Activated T-cell treated with anti-CD3 and anti-CD28 coated beads, Interleukin-2, amount 50 U/mL, for 24 hours (primary cell): ENCODE results near the gene ESF1.

Experiments used
- DNase-seq: peaks from one replicate; pipeline ENCODE4 v3.0.0-alpha.2; 2020
- H3K27ac Mint-ChIP-seq: 2 replicates; pipeline ENCODE4 v1.8.0; 2020; ENCODE audit warnings: mild to moderate bottlenecking, mixed read lengths
- H3K27me3 Mint-ChIP-seq: 2 replicates; pipeline ENCODE4 v1.8.0; 2020; ENCODE audit warnings: mixed read lengths
- H3K36me3 Mint-ChIP-seq: 2 replicates; pipeline ENCODE4 v1.8.0; 2020; ENCODE audit warnings: low read depth, mixed read lengths
- H3K4me1 Mint-ChIP-seq: 2 replicates; pipeline ENCODE4 v1.8.0; 2020; ENCODE audit warnings: low read depth, mixed read lengths
- H3K4me3 Mint-ChIP-seq: 2 replicates; pipeline ENCODE4 v1.8.0; 2020; ENCODE audit warnings: mild to moderate bottlenecking, moderate library complexity, mixed read lengths
- H3K9me3 Mint-ChIP-seq: 2 replicates; pipeline ENCODE4 v1.8.0; 2020; ENCODE audit warnings: mixed read lengths

ESF1 gene

DNA sequence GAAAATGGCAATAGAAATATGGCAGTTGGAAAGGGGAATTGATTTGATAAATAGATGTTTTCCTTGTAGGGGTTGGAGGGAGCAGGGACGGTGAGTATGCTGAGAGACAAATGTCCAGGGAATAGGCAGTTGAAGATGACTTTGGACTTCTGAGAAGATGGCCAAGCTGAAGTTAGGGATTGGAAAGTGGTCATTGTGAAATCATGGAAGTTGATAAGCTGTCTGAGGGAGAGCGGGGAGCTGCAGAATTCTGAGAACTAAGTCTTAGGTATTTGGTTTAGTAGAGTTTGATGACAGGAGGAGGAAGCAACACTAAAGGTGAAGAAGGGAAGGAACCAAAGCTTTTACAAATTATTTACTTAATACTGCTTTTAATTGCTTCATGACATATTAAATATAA lies 15.3 kb upstream of the ESF1 start:
- no peak overlapping the region for H3K27ac Mint-ChIP-seq

DNA sequence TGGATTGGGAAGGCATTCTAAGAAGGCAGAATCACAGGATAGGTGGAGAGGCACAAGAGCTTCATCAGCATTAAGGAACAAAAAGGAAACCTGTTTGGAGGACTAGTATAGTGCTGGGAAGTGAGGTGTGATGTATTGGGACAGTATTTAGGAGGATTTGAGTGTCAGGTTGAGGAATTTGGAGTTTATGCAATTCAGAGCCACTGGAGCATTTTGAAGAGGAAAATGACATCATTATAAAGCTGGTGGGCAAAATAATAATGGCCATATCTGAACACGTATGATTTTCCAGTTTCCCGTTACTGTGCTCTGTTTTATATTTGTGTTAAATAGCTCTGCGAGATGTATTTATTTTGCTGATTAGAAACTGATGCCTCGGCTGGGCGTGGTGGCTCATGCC lies 14.3 kb upstream of the ESF1 start:
- H3K9me3 Mint-ChIP-seq, result no peaks in the 10 kb centered on the region
- no peak for DNase-seq
- H3K27ac Mint-ChIP-seq, result no peak overlapping the region
- peaks cover 91% of the 10 kb centered on the region for H3K36me3 Mint-ChIP-seq
- no peaks in the 10 kb centered on the region for H3K4me1 Mint-ChIP-seq
- H3K27me3 Mint-ChIP-seq, result no peaks in the 10 kb centered on the region
- H3K4me3 Mint-ChIP-seq, result no peak overlapping the region

More for the DNA sequence above, 15.3 kb upstream of the ESF1 start:
- Mint-ChIP-seq H3K36me3 (peaks cover 91% of the 10 kb centered on the region), H3K27me3 (no peaks in the 10 kb centered on the region), H3K4me1 (no peaks in the 10 kb centered on the region), H3K9me3 (no peaks in the 10 kb centered on the region), H3K4me3 (no peak overlapping the region)
- DNase-seq, result no peak

DNA sequence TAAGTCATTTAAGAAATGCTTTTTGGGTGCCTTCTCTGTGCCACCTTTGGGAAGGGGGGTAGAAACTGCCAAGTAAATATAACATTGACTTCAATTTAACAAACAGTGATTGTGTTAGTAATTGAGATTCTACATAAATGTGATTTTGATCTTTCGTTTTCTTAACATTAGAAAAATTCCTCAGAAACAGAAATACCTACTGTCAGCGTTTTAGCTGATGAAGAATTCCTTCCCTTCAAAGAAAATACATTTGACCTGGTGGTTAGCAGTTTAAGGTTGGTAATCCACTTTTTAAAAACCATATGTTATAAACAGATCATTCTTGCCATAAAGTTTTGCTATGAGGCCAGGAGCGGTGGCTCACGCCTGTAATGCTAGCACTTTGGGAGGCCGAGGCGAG lies 9.9 kb upstream of the ESF1 start:
- H3K27me3 Mint-ChIP-seq, result no peaks in the 10 kb centered on the region
- peaks cover 95% of the 10 kb centered on the region for H3K36me3 Mint-ChIP-seq
- no peaks in the 10 kb centered on the region for H3K4me1 Mint-ChIP-seq
- DNase-seq, result no peak
- no peaks in the 10 kb centered on the region for H3K9me3 Mint-ChIP-seq
- H3K27ac Mint-ChIP-seq, result no peak overlapping the region
- H3K4me3 Mint-ChIP-seq, result no peak overlapping the region

DNA sequence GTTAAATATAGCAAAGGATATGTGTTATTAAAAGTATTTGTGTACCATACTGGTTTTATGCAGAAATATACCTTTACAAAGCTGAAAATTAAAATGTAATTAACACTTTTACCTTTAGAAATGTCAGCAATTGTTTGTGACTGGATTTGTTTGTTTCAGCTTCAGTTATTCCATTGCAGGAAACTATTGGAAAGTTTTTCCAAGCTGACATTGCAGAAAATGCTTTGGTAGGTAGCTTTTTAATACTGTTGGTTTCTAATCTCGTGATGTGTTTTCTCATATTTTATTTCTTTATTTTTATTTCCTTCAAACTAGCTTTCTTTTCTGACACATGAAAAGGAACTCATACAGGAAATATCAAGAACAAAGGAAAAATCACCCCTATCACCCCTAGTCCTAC lies 8.3 kb upstream of the ESF1 start:
- Mint-ChIP-seq H3K36me3 (peaks cover 91% of the 10 kb centered on the region), H3K9me3 (no peaks in the 10 kb centered on the region), H3K27ac (no peak overlapping the region), H3K27me3 (no peaks in the 10 kb centered on the region), H3K4me3 (no peak overlapping the region), H3K4me1 (peaks cover 3% of the 10 kb centered on the region)
- DNase-seq, result no peak

DNA sequence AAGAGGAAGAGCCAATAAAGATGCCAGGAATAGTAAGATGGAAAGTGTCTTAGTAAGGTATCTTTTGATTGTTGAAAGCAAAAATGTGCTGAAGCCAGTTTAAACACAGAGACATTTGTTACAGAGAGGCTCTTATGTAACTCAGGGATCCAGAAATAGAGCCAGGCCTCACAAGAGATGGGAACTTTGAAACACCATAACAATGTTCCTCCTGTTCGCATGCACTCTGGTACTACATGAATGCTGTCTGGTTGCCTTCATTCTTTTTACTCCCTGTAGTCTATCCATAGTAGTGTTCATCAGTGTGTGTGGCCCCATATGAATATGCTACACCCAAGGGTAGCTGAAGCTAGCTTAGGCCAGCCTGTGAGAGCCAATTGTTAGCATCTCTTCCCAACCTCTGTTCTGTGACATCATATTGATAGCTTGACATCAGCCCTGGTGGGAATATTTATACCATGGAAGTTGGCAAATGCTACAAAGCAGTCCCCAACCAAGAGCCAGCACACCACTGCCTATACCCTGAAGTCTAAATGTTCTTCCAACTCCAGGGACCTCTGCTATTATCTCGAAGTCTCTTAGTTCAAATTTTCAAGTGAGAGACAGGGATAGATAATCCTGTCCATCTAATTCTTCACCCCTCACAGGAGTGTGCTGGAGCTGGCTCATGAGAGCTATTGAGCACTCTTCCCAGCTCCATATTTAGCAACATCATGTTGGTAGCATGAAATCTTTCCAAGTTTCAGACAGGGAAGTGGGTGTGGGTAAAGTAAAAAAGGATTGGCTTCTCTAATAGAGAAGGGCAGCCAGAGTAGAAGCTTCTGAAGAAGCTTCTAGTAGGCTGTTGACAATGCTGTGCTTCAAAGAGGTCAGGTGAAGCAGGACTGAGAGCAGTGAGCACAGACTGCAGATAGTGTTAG lies 7.1 kb upstream of the ESF1 start:
- Mint-ChIP-seq H3K27ac (no peak overlapping the region), H3K4me3 (no peak overlapping the region), H3K4me1 (peaks cover 11% of the 10 kb centered on the region)

DNA sequence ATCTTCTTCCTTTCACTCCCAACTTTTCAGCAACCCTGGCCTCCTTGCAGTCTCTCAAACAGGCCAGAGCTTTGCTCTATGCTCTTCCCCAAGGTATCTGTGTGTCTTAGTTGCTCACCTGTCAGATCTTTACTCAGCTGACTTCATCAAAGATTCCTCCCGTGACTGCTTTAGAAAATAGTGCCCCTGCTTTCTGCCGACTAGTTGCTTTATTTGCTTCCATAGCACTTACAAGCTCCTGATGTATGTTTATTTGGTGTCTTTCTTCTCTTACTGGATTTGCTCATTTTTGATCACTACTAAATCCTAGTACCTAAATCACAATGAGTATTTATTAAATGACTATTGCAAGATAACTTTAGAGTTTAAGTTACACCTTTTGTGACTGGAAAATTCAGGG lies 6.0 kb upstream of the ESF1 start:
- H3K4me3 Mint-ChIP-seq, result no peak overlapping the region
- no peak for DNase-seq
- H3K4me1 Mint-ChIP-seq, result peaks cover 22% of the 10 kb centered on the region
- H3K27ac Mint-ChIP-seq, result no peak overlapping the region
- no peaks in the 10 kb centered on the region for H3K27me3 Mint-ChIP-seq
- H3K36me3 Mint-ChIP-seq, result peaks cover 90% of the 10 kb centered on the region
- H3K9me3 Mint-ChIP-seq, result no peaks in the 10 kb centered on the region

More for the DNA sequence above, 7.1 kb upstream of the ESF1 start:
- Mint-ChIP-seq H3K9me3 (no peaks in the 10 kb centered on the region), H3K27me3 (no peaks in the 10 kb centered on the region), H3K36me3 (peaks cover 92% of the 10 kb centered on the region)
- DNase-seq, result no peak

DNA sequence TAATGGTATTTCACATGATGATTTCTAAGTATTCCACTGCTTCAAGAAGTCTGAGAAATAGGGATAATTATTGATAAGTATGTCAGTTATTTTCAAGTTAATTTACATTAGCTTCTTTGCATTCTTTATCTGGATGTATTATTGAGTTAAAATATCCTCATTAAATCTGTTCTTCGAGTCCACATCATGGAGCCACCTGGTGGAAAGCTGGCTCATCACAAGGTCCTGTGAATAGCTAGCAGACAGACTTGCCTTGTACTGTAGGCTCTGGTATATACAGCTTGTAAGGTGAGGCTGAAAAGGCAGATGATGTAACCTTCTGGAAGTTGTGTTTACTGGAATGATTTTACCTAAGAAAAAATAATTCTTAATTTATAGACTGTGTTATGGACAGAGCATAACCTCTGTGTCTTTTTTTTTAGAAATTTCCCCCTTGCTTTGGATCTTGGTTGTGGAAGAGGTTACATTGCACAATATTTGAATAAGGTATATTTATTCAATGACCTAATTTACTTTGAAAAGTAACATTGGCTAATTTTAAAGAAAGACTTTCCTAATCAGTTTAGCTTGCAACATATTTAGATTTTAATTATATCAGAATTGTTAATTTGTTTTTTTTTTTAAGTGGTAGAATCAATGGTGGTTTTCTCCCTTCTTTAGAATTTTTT lies 3.6 kb upstream of the ESF1 start:
- no peak overlapping the region for H3K4me3 Mint-ChIP-seq
- no peak overlapping the region for H3K27ac Mint-ChIP-seq
- no peaks in the 10 kb centered on the region for H3K9me3 Mint-ChIP-seq
- no peaks in the 10 kb centered on the region for H3K27me3 Mint-ChIP-seq
- H3K4me1 Mint-ChIP-seq, result peaks cover 26% of the 10 kb centered on the region
- peaks cover 85% of the 10 kb centered on the region for H3K36me3 Mint-ChIP-seq
- peak; percentile 34 for DNase-seq

DNA sequence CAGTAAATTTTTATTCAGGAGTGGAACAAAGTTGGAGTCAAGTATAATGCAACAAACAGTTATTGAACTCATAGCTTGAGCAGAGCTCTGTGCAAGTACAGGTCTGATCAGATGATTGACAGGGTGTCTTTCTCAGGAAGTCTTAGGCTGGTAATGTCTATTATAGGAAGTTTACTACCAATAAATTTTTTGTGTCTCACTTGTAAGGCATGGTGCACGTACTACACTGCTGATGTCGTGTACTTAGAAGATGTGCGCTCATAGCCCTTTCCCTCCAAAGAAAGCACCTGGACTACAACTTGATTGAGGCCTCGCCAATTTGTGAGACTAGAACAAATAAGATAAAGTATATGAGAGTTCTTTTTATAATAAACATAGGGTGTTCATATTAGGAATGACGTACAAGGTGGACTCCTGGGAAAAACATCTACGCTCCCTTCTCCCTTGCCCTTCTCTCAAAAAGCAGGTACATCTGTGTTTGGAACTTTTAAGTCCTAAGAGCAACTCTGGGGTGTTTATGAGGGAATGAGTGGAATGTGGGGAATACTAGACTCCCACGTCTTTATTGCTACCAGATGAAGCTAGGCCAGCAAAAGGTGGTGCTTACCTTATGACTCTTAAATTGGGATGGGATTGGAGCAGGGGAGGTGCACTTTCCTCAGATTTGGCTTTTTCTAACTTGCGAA lies 1.6 kb upstream of the ESF1 start:
- Mint-ChIP-seq H3K9me3 (no peaks in the 10 kb centered on the region), H3K4me3 (peak overlapping the region; percentile 99), H3K27me3 (no peaks in the 10 kb centered on the region), H3K36me3 (peaks cover 87% of the 10 kb centered on the region), H3K4me1 (peaks cover 43% of the 10 kb centered on the region), H3K27ac (peak overlapping the region; percentile 72)
- no peak for DNase-seq

DNA sequence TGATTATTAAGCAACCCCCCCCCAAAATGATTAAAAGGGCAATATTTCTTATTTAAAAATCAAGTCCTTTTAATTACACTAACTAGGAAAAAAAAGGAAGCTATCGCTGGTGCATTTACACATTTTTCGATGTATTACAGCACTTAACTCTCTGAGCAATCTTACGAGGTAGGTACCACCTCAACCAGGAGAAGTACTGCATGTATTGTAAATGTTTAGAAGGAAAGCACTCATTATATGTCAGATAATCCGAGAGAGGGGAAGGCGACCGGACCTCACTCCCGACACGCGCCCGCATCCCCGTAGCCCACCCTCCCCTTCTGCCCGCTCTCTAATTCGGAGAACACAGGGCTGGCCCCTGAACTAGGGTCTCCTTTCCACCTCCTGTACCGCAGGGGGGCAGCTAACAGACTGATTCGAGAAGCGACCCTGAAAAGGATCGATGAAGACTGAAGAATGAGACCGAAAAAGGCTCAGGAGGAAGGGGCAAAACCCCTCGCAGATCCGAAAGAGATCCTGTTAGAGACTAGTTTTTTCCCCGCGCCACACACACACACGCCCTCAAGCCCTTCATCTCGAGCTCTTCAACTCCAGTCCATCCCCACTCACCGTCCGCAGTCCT lies 337 bp downstream of the ESF1 start:
- Mint-ChIP-seq H3K27ac (peak overlapping the region; percentile 96), H3K36me3 (peaks cover 86% of the 10 kb centered on the region), H3K27me3 (no peaks in the 10 kb centered on the region), H3K4me3 (peak overlapping the region; percentile 99), H3K4me1 (peaks cover 58% of the 10 kb centered on the region), H3K9me3 (no peaks in the 10 kb centered on the region)
- no peak for DNase-seq

DNA sequence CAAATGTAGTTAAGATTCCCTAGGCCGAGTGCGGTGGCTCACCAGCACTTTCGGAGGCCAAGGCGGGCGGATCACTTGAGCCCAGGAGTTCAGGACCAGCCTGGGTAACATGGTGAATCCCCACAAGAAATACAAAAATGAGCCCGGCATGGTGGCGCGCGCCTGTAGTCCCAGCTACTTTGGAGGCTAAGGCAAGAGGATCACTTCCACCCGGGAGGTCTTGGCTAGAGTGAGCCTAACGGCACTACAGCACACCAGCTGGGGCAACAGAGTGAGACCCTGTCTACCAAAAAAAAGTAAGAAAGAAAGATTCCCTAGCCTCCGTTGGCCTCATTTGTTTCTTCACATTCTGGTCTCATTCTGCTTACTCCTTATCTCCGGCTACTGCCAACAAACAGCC lies 1.2 kb downstream of the ESF1 start:
- Mint-ChIP-seq H3K4me3 (peak overlapping the region; percentile 99), H3K27ac (peak overlapping the region; percentile 11), H3K27me3 (no peaks in the 10 kb centered on the region), H3K36me3 (peaks cover 84% of the 10 kb centered on the region), H3K9me3 (no peaks in the 10 kb centered on the region), H3K4me1 (peaks cover 60% of the 10 kb centered on the region)
- DNase-seq, result no peak

DNA sequence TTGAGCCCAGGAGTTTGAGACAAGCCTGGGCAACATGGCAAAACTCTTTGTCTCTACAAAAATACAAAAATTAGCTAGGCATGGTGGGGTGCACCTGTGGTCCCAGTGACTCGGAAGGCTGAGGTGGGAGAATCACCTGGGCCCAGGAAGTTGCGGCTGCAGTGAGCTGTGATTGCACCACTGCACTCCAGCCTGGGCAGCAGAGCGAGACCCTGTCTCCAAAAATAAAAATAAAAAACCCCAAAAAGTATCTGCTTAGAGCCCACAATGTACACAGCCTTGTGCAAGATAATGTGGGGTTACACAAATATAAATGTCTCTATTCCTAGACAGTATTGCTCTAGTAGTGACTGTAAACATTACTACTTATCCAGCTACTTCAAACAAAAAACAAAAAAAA lies 5.9 kb downstream of the ESF1 start:
- Mint-ChIP-seq H3K27me3 (no peaks in the 10 kb centered on the region), H3K36me3 (peaks cover 84% of the 10 kb centered on the region), H3K9me3 (no peaks in the 10 kb centered on the region), H3K4me1 (peaks cover 64% of the 10 kb centered on the region), H3K4me3 (peak overlapping the region; percentile 13), H3K27ac (peak overlapping the region; percentile 61)
- no peak for DNase-seq

DNA sequence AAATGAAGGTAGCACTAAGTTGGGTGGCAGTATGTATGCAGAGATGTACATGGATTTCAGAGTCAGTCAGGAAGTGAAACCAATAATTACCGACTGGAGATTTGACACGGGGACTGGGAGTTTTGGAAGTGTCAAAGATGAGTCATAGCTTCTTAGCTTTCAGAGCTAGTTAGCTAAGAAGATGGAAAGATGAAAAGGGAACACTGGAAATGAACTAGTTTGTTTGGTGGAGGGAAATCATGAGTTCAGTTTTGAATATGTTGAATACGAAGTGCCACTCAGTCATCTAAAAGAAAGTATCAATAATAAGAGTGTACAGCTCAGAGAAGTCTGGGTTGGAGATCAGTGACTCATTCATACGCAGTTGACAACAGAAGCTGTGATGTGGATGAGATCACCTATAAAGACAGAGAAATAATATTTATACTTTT lies 7.5 kb downstream of the ESF1 start:
- H3K4me1 Mint-ChIP-seq, result peaks cover 53% of the 10 kb centered on the region
- peak overlapping the region; percentile 85 for H3K27ac Mint-ChIP-seq
- DNase-seq, result no peak
- H3K36me3 Mint-ChIP-seq, result peaks cover 87% of the 10 kb centered on the region
- no peaks in the 10 kb centered on the region for H3K9me3 Mint-ChIP-seq
- H3K27me3 Mint-ChIP-seq, result no peaks in the 10 kb centered on the region
- no peak overlapping the region for H3K4me3 Mint-ChIP-seq

DNA sequence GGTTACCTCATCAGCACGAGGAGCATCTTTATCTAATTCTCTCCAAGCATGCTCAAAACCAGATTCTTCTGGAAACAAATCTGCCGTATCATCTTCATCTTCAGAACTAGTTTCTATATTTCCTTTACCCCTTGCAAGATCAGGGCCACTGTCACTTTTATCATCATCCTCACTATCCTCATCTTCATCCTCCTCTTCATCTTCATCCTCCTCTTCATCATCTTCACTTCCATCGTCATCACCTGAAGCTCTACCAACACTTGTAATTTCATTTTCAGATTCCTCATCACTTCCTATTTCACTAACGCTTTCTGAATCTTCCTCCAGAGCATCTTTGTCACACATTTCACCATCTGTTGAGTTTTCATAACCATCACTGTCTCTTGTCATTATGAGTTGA lies 8.9 kb downstream of the ESF1 start:
- Mint-ChIP-seq H3K36me3 (peaks cover 89% of the 10 kb centered on the region), H3K4me3 (no peak overlapping the region), H3K9me3 (no peaks in the 10 kb centered on the region), H3K4me1 (peaks cover 44% of the 10 kb centered on the region), H3K27me3 (no peaks in the 10 kb centered on the region), H3K27ac (peak overlapping the region; percentile 9)
- no peak for DNase-seq

DNA sequence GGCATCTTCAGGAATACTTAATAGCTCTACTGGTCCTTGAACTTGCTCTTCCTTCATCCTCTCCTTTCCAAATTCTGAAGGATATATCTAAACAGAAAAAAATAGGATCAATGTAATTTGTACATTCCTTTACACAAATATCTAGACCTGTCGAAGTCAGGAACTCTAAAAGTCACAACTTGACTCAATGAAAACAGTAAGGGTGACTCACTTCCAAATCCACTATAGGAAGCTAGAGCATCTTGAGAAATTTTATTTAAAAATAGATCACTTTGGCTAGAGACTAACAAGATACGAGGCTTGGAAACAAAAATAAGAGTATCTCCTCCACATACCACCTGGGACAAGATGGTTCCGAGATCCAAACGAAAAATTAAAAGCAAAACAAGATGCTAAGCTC lies 12.2 kb downstream of the ESF1 start:
- peaks cover 97% of the 10 kb centered on the region for H3K36me3 Mint-ChIP-seq
- peaks cover 22% of the 10 kb centered on the region for H3K4me1 Mint-ChIP-seq
- DNase-seq, result no peak
- H3K9me3 Mint-ChIP-seq, result no peaks in the 10 kb centered on the region
- no peak overlapping the region for H3K27ac Mint-ChIP-seq
- no peak overlapping the region for H3K4me3 Mint-ChIP-seq
- H3K27me3 Mint-ChIP-seq, result no peaks in the 10 kb centered on the region
